GM12891 (cell line): ENCODE measurements around the gene SIRT5.

Experiments used
- PAX5 ChIP-seq: IDR thresholded peaks from 2 replicates; pipeline ENCODE4 v1.6.1; 2011; ENCODE audit warnings: low read length, moderate library complexity, mild to moderate bottlenecking; ENCODE audit not compliant: insufficient read depth, severe bottlenecking
- POLR2A ChIP-seq: IDR thresholded peaks from 2 replicates; pipeline ENCODE4 v1.6.1; 2011; ENCODE audit warnings: low read depth, low read length, control low read depth
- POLR2AphosphoS5 ChIP-seq: IDR thresholded peaks from 2 replicates; pipeline ENCODE4 v1.6.1; 2011; ENCODE audit warnings: low read depth, low read length, control low read depth
- POU2F2 ChIP-seq: IDR thresholded peaks from 2 replicates; pipeline ENCODE4 v1.6.1; 2011; ENCODE audit warnings: low read depth, mild to moderate bottlenecking, control low read depth, low read length, moderate library complexity
- SPI1 ChIP-seq: IDR thresholded peaks from 2 replicates; pipeline ENCODE4 v1.6.1; 2011; ENCODE audit warnings: low read depth, low read length, control low read depth
- TAF1 ChIP-seq: IDR thresholded peaks from 2 replicates; pipeline ENCODE4 v1.6.1; 2011; ENCODE audit warnings: low read depth, low read length, control low read depth

DNA sequence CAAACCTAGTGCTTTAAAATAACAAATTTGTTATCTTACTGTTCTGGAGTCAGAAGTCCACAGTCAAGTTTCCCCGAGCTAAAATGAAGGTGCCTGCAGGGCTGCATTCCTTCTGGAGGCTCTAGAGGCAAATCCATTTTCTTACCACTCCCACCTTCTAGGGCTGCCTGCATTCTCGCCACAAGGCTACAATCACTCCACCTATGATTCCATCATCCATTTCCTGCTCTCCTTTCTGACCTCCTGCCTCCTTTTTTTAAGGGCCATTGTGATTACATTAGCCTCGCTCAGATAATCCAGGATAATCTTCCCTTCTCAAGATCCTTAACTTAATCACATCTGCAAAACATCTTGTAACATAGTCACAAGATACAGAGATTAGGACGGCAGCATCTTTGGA, 42.4 kb upstream of the SIRT5 start:
- no peak for TF ChIP-seq POLR2AphosphoS5
- no peak for TF ChIP-seq TAF1
- no peak for TF ChIP-seq POU2F2
- no peak for TF ChIP-seq POLR2A
- no peak for TF ChIP-seq SPI1
- TF ChIP-seq PAX5, result no peak
